IMR-90 (cell line): ENCODE data around the gene HAX1. TPM values are rescaled to one million over a fixed set of nuclear protein-coding genes. Genes with fewer than 3 reads are reported as not detected.

Experiments
- ATAC-seq: fragments of 200-7000 bp; cut with Tn5 transposase; 2 replicates; pipeline ENCODE4 v1.9.1; 2020; ENCODE audit warnings: low read depth, mild to moderate bottlenecking, moderate library complexity
- BruUV-seq: library from RNA; stranded (reverse); fragments of 400-500 nt; replicated peaks from 2 replicates; lab custom pipeline; 2021; lab: Mats Ljungman, UMichigan
- CTCF ChIA-PET: fragments of 300-600 bp; formaldehyde crosslinking; extraction: SDS; loops from one replicate; lab custom pipeline; 2021; ENCODE audit warnings: antibody characterized with exemption; lab: Yijun Ruan, JAX
- POLR2A ChIA-PET: fragments of 300-600 bp; sonication (Branson Sonifier 250); formaldehyde crosslinking; loops from one replicate; lab custom pipeline; 2022; ENCODE audit warnings: antibody characterized with exemption; ENCODE audit not compliant: unreplicated experiment; lab: Charles Lee
- DNase-seq: peaks from one replicate; pipeline ENCODE4 v3.0.0; 2013
- H2AFZ ChIP-seq: replicated peaks from 2 replicates; pipeline ENCODE3; 2013; ENCODE audit warnings: low read length, mild to moderate bottlenecking; ENCODE audit not compliant: poor library complexity
- H2AK5ac ChIP-seq: 2 replicates; pipeline ENCODE4 v1.6.1; 2013; ENCODE audit warnings: low read depth, low read length, inconsistent platforms
- H2AK9ac ChIP-seq: replicated peaks from 2 replicates; pipeline ENCODE3; 2013; ENCODE audit warnings: mild to moderate bottlenecking, low read depth, low read length, moderate library complexity; ENCODE audit not compliant: poor library complexity
- H2BK120ac ChIP-seq: 2 replicates; pipeline ENCODE4 v1.6.1; 2013; ENCODE audit warnings: low read depth, low read length, inconsistent platforms
- H2BK15ac ChIP-seq: 3 replicates; pipeline ENCODE4 v1.6.1; 2013; ENCODE audit warnings: low read depth, low read length, inconsistent platforms
- H2BK20ac ChIP-seq: 2 replicates; pipeline ENCODE4 v1.6.1; 2013; ENCODE audit warnings: low read depth, mild to moderate bottlenecking, inconsistent platforms, low read length, moderate library complexity
- H2BK5ac ChIP-seq: 2 replicates; pipeline ENCODE4 v1.6.1; 2013; ENCODE audit warnings: mild to moderate bottlenecking, low read depth, low read length, inconsistent platforms; ENCODE audit not compliant: poor library complexity, severe bottlenecking
- H3K14ac ChIP-seq: replicated peaks from 2 replicates; pipeline ENCODE4 v1.6.1; 2013; ENCODE audit warnings: low read depth, low read length, inconsistent platforms
- H3K18ac ChIP-seq: 2 replicates; pipeline ENCODE4 v1.6.1; 2013; ENCODE audit warnings: low read depth, low read length, control low read depth
- H3K23ac ChIP-seq: 2 replicates; pipeline ENCODE4 v1.6.1; 2013; ENCODE audit warnings: low read depth, low read length, inconsistent platforms
- H3K27ac ChIP-seq: 2 replicates; pipeline ENCODE4 v1.5.1; 2013; ENCODE audit warnings: mild to moderate bottlenecking, control low read depth, low read length; ENCODE audit not compliant: insufficient read depth
- H3K27me3 ChIP-seq: 2 replicates; pipeline ENCODE4 v1.6.1; 2013; ENCODE audit warnings: low read length; ENCODE audit not compliant: control insufficient read depth, insufficient read depth
- H3K36me3 ChIP-seq: 2 replicates; pipeline ENCODE4 v1.6.1; 2013; ENCODE audit warnings: low read length, mixed read lengths; ENCODE audit not compliant: control insufficient read depth, insufficient read depth
- H3K4ac ChIP-seq: 2 replicates; pipeline ENCODE4 v1.6.1; 2013; ENCODE audit warnings: low read depth, low read length, inconsistent platforms
- H3K4me1 ChIP-seq: 2 replicates; pipeline ENCODE4 v1.6.1; 2013; ENCODE audit warnings: low read length, mixed read lengths; ENCODE audit not compliant: control insufficient read depth, insufficient read depth
- H3K4me2 ChIP-seq: 2 replicates; pipeline ENCODE4 v1.6.1; 2013; ENCODE audit warnings: low read depth, mild to moderate bottlenecking, control low read depth, low read length, moderate library complexity
- H3K4me3 ChIP-seq: 2 replicates; pipeline ENCODE4 v1.5.1; 2013; ENCODE audit warnings: low read depth, mild to moderate bottlenecking, control low read depth, low read length, moderate library complexity; ENCODE audit not compliant: insufficient read depth
- H3K56ac ChIP-seq: 2 replicates; pipeline ENCODE4 v1.6.1; 2013; ENCODE audit warnings: low read length, inconsistent platforms; ENCODE audit not compliant: insufficient read depth; ENCODE audit errors: extremely low read depth
- H3K79me1 ChIP-seq, 2 experiments: 2 replicates each; pipeline ENCODE4 v1.6.1; 2013; ENCODE audit warnings: low read length in 2 of 2, inconsistent platforms in 1 of 2, low read depth in 1 of 2
- H3K9ac ChIP-seq: 2 replicates; pipeline ENCODE4 v1.6.1; 2013; ENCODE audit warnings: low read depth, low read length, control low read depth
- H3K9me1 ChIP-seq: 2 replicates; pipeline ENCODE4 v1.6.1; 2013; ENCODE audit warnings: low read length, inconsistent platforms; ENCODE audit not compliant: insufficient read depth
- H3K9me3 ChIP-seq: 2 replicates; pipeline ENCODE4 v1.6.1; 2013; ENCODE audit warnings: low read length; ENCODE audit not compliant: control insufficient read depth, insufficient read depth
- H4K20me1 ChIP-seq: 2 replicates; pipeline ENCODE4 v1.6.1; 2013; ENCODE audit warnings: low read length, inconsistent platforms; ENCODE audit not compliant: insufficient read depth
- H4K5ac ChIP-seq: 2 replicates; pipeline ENCODE4 v1.6.1; 2013; ENCODE audit warnings: mild to moderate bottlenecking, low read depth, low read length, control low read depth
- H4K8ac ChIP-seq, 2 experiments: 2 replicates each; pipeline ENCODE4 v1.6.1; 2013; ENCODE audit warnings: low read depth in 2 of 2, low read length in 2 of 2, control low read depth in 1 of 2, inconsistent platforms in 1 of 2
- H4K91ac ChIP-seq: 2 replicates; pipeline ENCODE4 v1.6.1; 2013; ENCODE audit warnings: low read depth, low read length, inconsistent platforms; ENCODE audit not compliant: insufficient read depth
- BHLHE40 ChIP-seq: fragments of 150-350 bp; IDR thresholded peaks from 2 replicates; pipeline ENCODE4 v1.6.1; 2016; ENCODE audit warnings: mild to moderate bottlenecking, low read depth, low read length
- CHD1 ChIP-seq: IDR thresholded peaks from 2 replicates; pipeline ENCODE4 v1.6.1; 2012; ENCODE audit warnings: low read depth, low read length, improper control_type of control experiment
- ELK1 ChIP-seq: fragments of 150-350 bp; IDR thresholded peaks from 2 replicates; pipeline ENCODE4 v1.6.1; 2016; ENCODE audit warnings: low read depth, mild to moderate bottlenecking, low read length, moderate library complexity, borderline replicate concordance
- FOS ChIP-seq: fragments of 150-350 bp; IDR thresholded peaks from 2 replicates; pipeline ENCODE4 v1.6.1; 2016; ENCODE audit warnings: low read depth, low read length
- MAFK ChIP-seq: IDR thresholded peaks from 2 replicates; pipeline ENCODE4 v1.6.1; 2012; ENCODE audit warnings: low read depth, low read length, improper control_type of control experiment
- MAZ ChIP-seq: IDR thresholded peaks from 2 replicates; pipeline ENCODE4 v1.6.1; 2012; ENCODE audit warnings: low read depth, mild to moderate bottlenecking, low read length, improper control_type of control experiment, moderate library complexity, borderline replicate concordance
- MXI1 ChIP-seq: IDR thresholded peaks from 2 replicates; pipeline ENCODE4 v1.6.1; 2012; ENCODE audit warnings: low read depth, mild to moderate bottlenecking, low read length, moderate library complexity, borderline replicate concordance
- NFE2L2 ChIP-seq: fragments of 150-350 bp; IDR thresholded peaks from 2 replicates; pipeline ENCODE4 v1.6.1; 2016; ENCODE audit warnings: low read depth, mild to moderate bottlenecking, low read length
- POLR2A ChIP-seq: IDR thresholded peaks from 2 replicates; pipeline ENCODE4 v1.6.1; 2012; ENCODE audit warnings: mild to moderate bottlenecking, low read depth, low read length
- RAD21 ChIP-seq: IDR thresholded peaks from 2 replicates; pipeline ENCODE4 v1.6.1; 2012; ENCODE audit warnings: low read length, improper control_type of control experiment
- RCOR1 ChIP-seq: IDR thresholded peaks from 2 replicates; pipeline ENCODE4 v1.6.1; 2012; ENCODE audit warnings: mild to moderate bottlenecking, low read length, improper control_type of control experiment; ENCODE audit not compliant: insufficient replicate concordance
- RFX5 ChIP-seq: IDR thresholded peaks from 2 replicates; pipeline ENCODE4 v1.8.0; 2012; ENCODE audit warnings: low read depth, mild to moderate bottlenecking, low read length, moderate library complexity
- SMC3 ChIP-seq: fragments of 150-350 bp; IDR thresholded peaks from 2 replicates; pipeline ENCODE4 v1.6.1; 2016; ENCODE audit warnings: low read depth, mild to moderate bottlenecking, antibody characterized with exemption, low read length, moderate library complexity
- WGBS, 2 experiments: methylation state at CpG; one replicate each; pipeline versions ENCODE4 v1.1.5 to v1.1.7; 2013; ENCODE audit warnings: missing lambda C conversion rate in 2 of 2; ENCODE audit not compliant: insufficient read length in 1 of 2; ENCODE audit errors: extremely low coverage in 2 of 2; 5-methylcytosine and 5-hydroxymethylcytosine counted together
- dilution Hi-C: fragments of 300-500 bp; cut with HindIII; formaldehyde crosslinking; loops from one replicate; pipeline ENCODE4 v1.14.3; 2018; ENCODE audit warnings: low sequenced_read_pairs; ENCODE audit not compliant: unreplicated experiment
- in situ Hi-C: fragments of 300-500 bp; cut with MboI; formaldehyde crosslinking; loops from 3 replicates; pipeline ENCODE4 v1.14.3; 2019; ENCODE audit warnings: low sequenced_read_pairs, inconsistent platforms, mixed read lengths
- intact Hi-C: fragments of 100-400 bp; cut with micrococcal nuclease; formaldehyde crosslinking; loops from 2 replicates; pipeline ENCODE4 v1.10.0; 2022
- polyA plus RNA-seq, 3 experiments: library from polyadenylated mRNA; depleted of rRNA; stranded (reverse); fragments of >200 nt; gene quantifications; 2 replicates each; pipeline ENCODE4 v1.2.3, GENCODE V29; 2012; ENCODE audit warnings: low replicate concordance in 1 of 3
- total RNA-seq: library from RNA; depleted of rRNA; stranded (reverse); fragments of >200 nt; gene quantifications from 2 replicates; pipeline ENCODE4 v1.2.3, GENCODE V29; 2012

HAX1 gene
- total and polyA plus RNA-seq, 2 of the 4 experiments (the other 2 are of a cell fraction) = 117 to 146 TPM

- TF ChIP-seq ELK1 (no peak), CHD1 (no peak)
Observed at GRCh38 chr1:154263465-154264332, 8.7 kb upstream of the HAX1 start (continued).

- Histone ChIP-seq H3K9me3 (no peaks in the 10 kb centered on the region), H2BK5ac (no peak overlapping the region), H3K4ac (no peak overlapping the region), H2BK15ac (no peak overlapping the region), H4K5ac (no peak overlapping the region), H3K4me1 (no peaks in the 10 kb centered on the region), H2AK9ac (no peak overlapping the region), H3K79me1 (peaks cover 27 to 39% of the 10 kb centered on the region in 2 experiments), H2BK20ac (no peak overlapping the region), H3K27me3 (no peaks in the 10 kb centered on the region), H3K27ac (no peak overlapping the region), H2AK5ac (no peak overlapping the region), H3K4me3 (no peak overlapping the region), H3K4me2 (no peak overlapping the region), H2AFZ (no peak overlapping the region), H3K9ac (no peak overlapping the region), H3K9me1 (peaks cover 3% of the 10 kb centered on the region; the same call in 1 of the 2 replicates), H3K18ac (no peak overlapping the region), H3K14ac (no peak overlapping the region), H2BK120ac (no peak overlapping the region), H4K20me1 (peaks cover 13% of the 10 kb centered on the region), H3K23ac (no peak overlapping the region), H4K8ac (no peak overlapping the region), H3K36me3 (peaks cover 76% of the 10 kb centered on the region), H4K91ac (no peak overlapping the region), H3K56ac (no peak overlapping the region)
- intact Hi-C loops (no loop called here), dilution Hi-C loops (no loop called here), in situ Hi-C loops (no loop called here)
- DNase-seq (no peak), ATAC-seq (no peak)
- POLR2A ChIA-PET = interaction anchor here (0.5 kb wide), 1 partner anchor 51 kb away, joined by 3 read pairs; no protein-coding TSS in a partner anchor
- no CpG with 5 or more reads among the region's 1 CpG for WGBS, 2 experiments
- BruUV-seq = no TSS peak
- CTCF ChIA-PET = interaction anchor here (0.6 to 1.7 kb wide), 3 partner anchors 65 to 282 kb away, joined by 3 to 7 read pairs (median 4); no protein-coding TSS in a partner anchor
- TF ChIP-seq POLR2A = no peak
- TF ChIP-seq MAZ = no peak
- TF ChIP-seq RCOR1 = no peak
- no peak for TF ChIP-seq RFX5
- TF ChIP-seq ELK1 = no peak
- TF ChIP-seq RAD21 = no peak
- TF ChIP-seq NFE2L2 = no peak
- no peak for TF ChIP-seq SMC3
- TF ChIP-seq MXI1 = no peak
- no peak for TF ChIP-seq MAFK
- TF ChIP-seq FOS = no peak
- no peak for TF ChIP-seq BHLHE40
Observed at GRCh38 chr1:154264454-154264853, 8.0 kb upstream of the HAX1 start.
